Smooth muscle cell of the brain vasculature (primary cell): ENCODE data around the gene KCNK18.
"Not testable (repeated sequence)": the region's sequence is repeated elsewhere in the genome, so short reads cannot be mapped to it uniquely, and the experiment has no call there.

Source experiments
- DNase-seq: peaks from one replicate; pipeline ENCODE4 v3.0.0-alpha.2; 2012; ENCODE audit warnings: low read depth, low spot score

KCNK18 gene

DNA sequence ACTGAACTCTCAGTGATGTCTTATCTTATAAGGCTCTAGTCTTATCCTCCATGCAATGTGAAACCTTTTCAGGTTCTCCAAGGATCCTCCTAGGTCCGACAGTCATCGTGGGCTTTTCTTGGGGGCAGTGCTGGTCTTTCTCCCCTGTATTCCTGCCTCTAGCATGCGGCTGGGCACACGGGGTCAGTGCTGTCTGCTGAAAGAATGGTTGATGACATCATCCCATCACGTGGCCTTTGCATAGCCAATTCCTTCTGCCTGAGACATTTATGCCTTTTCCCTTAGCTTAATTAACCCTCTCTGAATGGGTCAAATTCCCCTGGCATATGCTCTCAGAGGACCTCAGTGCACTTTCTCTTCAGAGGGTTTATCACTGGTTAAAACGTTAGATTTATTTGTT is 27.0 kb upstream of the KCNK18 start:
- no peak for DNase-seq

DNA sequence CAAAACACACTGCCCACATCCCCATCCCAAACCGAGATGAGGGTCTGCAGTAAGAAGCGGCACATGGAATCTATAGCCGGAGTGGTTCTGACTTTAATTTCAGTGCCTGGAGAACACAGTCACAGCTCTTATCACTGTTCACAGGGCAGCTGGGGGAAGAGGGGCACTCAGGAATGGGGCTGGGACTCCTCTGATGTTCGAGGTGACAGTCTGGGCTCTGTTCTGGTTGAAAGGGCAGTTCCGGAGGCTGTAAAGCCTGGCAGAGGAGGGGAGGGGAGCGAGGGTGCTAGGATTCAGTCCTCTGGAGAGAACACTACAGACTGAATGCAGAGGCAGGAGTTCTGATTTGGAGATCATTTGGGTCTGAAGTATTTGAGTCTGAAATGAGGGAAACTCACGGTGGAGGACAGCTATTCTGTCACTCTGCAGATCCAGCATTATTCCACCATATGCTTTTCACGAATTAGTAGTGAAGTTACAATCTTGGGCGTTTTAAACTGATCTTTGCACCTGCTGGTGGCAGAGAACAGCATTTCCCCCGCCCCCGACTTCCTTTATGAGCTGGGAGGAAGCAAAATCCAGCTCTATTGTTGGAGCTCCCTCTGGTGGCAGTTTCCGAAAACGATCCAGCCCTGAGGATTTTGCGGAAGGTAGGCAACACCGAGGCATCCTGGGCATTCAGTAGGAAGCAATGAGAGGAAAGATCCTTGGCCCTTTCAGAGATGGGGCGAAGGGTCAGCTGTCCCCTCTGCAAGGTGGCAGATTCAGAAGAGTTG is 22.7 kb upstream of the KCNK18 start:
- DNase-seq: peak; percentile 36

DNA sequence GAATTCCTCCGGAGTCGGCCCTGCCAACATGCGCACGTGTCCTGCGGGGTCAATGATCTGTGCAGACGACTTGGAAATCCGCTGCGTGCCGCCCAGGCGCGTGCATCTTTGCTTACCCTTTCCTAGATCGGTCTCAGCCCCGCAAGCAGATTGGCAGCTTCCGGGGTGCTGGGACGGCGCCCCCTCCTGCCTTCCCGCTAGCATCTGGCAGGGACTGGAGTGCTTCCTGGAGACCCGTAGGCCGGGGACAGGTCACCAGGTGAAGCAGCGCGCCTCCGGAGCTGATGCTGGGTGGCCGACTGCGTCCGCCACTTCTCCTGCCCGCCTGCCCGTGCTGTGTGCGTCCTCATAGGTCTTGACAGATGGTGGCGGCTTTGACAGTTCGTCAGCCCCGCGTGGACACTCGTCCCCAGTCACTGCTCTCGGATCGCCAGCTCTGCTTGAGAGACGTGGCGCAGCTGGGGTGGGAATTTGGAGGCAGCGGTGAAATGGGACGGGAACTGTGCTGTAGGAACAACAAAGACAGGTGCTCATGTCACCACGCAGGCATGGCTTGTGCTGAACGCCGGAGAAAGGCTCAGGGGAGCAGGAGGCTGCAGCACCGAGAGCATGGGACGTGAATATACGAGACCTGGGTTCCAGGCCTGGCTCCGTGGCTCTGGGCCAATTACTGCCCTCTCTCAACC is 21.9 kb upstream of the KCNK18 start:
- DNase-seq: no peak

DNA sequence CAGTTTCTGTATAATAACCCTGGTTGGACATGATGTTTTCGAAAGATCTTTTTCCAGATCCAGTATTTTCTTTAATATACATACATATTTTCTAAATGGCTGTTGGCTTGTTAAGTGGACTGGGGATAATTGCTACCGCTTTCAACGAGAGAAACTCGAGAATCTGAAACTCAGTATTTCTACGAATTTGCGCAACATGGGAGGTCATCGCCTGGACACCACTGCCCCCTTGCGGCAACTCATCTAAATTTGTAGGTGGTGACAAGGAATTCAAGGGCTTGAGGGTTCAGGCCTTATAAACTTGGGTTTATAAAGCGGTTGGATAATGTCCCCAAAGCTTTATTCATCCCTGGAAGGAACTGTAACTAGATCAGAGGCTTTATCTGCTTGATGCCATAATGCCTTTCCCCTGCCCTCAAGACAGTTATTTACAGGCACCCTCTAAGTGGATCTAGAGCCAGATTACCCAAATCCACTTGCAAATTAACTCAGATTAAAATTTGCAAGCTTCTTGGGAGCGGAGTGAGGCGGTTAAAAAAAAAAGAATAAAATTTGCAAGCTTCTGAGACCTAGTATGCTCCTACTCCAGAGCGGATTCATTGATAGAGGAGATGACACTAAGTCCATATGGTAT is 21.3 kb upstream of the KCNK18 start:
- DNase-seq: peak; percentile 49

DNA sequence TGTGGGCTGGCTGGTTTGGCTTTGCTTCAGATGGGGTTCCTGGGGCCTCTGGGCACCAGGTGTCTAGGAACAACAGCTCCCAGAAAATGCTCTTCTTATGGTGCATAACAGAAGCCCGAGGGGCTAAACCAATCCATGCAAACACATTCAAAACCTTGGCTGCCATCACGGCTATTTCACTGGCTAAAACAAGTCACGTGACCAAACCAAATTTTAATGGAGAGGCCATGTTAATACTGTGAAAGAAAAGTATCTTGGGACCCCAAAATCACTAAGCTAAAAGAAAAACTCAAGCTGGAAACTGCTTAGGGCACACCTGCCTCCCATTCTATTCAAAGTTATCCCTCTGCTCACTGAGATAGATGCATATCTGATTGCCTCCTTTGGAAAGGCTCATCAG is 19.1 kb upstream of the KCNK18 start:
- DNase-seq: no peak

DNA sequence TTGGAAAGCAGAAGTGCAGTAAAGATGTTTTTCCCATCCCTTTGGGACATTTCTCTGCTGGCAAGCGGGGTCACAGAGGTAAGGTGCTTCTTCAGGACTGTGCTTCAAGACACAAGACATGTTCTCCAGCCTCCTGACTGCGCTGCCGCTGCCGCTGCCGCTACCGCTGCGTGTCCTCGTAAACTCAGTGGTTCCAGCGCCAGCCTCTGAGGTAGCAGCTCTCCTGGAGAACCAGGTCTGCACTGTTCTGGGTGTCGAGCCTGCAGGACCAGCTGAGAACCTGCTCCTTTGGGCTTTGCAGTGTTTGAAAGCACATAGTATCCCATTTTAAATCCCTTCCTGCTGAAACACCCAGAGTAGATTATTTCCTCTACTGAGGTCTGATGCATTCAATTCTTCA is 13.0 kb upstream of the KCNK18 start:
- DNase-seq: no peak

DNA sequence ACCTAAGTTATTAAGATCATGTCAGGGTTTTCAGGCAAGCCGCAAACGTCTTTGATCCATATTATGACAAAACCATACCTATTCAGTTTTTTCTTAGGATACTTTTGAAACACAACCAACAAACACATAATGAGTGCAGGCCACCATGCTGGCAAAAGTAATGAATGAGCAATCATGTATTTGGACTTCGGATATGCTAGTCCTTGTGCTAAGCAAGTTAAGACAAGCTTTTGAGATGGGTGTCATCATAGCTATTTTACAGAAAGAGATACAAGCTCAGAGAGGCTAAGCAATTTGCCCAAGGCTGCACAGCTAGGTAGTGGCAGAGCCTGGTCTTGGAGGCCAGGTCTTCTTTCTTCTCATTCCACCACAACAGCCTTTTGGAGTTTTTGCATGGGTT is 12.5 kb upstream of the KCNK18 start:
- DNase-seq: no peak

DNA sequence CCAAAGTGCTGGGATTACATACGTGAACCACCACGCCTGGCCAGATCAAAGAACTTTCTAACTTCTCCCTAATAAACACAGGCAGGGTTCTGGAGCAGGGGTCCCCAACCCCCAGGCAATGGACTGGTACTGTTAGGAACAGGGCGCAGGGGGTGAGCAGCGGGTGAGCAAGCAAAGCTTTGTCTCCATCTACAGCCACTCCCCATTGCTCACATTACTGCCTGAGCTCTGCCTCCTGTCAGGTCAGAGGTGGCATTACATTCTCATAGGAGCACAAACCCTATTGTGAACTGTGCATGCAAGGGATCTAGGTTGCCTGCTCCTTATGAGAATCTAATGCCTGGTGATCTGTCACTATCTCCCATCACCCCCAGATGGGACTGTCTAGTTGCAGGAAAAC is 11.5 kb upstream of the KCNK18 start:
- DNase-seq: not testable (repeated sequence)

DNA sequence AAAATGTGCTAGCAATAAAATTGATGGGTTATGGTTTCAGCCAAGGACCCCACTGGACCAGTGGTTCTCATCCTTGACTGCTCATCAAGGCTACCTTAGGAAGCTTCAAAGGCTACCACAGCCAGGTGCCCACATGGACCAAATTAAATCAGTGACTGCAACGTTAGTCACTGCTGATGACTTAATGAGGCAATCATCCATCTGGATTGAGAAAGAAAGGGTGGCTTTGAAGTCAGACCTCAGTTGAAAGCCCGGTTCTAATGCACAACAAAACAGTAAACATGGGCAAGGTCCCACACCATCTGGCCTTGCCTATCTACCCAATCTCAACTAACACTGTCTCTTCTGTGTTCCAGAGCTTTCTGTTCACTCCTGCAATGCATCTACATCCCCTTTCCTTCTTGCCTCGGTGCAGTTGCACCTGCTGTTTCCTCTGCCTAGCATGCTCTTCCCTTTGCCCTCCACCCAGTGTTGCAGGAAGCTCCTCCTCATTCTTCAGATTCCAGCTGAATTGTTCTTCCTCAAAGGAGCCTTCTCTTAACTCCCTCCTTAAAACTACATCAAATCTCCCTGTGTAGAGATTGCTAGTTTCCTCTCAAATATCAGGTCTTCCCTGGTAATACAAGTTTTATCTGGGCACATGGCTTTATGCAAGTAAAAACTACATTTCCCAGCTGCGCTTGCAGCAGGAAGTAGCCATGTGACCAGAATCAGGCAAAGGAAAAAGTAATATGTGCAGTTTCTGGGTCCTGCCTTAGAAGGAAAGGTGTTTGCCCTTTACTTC is 10.3 kb upstream of the KCNK18 start:
- DNase-seq: no peak

DNA sequence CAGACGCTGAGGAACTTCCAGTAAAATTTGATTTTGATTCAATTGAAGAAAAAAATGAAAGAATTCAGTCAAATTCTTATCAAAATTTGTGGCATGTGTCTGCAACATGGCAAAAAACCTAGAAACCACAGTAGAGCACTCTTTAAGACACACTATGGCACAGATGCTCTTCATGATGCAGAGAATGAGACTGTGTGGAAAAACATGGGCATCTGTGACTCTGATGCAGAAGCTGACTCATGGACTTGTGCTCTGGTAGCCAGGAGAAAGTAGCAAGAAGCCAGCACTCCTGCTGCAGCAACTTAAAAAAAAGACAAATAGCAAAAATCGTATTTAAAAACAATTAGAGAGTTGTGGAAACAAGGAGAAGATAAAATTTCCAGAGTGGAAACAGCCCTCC is 8.9 kb upstream of the KCNK18 start:
- no peak for DNase-seq

DNA sequence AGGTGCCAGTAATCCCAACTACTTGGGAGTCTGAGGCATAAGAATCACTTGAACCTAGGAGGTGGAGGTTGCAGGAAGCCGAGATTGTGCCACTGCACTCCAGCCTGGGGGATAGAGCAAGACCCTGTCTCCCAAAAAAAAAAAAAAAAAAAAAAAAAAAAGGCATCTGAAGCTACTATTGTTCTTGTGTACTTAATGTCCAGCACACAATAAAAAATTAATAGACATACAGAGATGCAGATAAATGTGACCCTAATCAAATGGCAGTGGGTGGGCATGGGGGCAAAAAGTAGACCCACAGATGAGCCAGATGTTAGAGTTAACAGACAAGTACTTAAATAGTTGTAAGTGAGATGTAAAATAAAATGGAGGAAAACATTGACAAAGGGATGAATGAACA is 7.7 kb upstream of the KCNK18 start:
- no peak for DNase-seq

DNA sequence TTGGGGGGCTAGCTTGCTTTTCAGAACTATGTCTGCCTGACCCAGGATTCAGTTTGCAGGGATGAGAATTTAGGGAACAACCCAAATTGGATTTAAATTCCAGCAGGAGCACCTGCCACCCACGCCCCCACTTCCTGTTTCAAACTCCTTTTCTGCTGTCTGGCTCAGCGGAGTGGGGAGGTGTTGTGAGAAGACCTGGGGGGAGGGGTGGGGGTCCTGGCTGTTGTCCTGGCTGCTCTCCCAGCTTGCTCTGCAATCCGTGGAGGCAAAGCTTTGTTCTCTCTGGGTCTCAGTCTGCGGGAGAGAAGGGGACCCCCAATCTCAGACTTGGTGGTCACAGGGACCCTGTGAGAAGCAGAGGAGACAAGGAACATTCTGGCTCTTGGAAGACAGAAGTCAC is 799 bp downstream of the KCNK18 start:
- no peak for DNase-seq

DNA sequence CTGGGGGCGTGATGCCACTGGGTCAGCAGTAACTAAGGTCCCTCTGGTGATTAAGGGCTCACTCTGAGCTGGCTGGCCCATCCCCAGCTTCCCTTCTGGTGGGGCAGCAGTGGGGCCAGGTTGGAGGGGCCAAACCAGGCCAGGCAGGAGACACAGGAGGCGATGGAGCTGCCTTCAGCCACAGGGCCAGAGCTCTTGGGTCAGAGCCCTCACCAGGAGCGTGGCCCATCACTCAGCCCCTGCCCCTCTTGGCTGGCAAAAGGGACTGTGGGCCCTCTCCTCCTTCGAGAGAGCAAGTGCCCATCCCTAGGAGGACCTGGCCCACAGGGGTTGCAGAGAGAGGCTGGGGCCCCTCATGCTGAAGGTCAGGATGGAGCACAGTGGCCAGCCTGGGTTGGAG is 4.5 kb downstream of the KCNK18 start:
- no peak for DNase-seq

DNA sequence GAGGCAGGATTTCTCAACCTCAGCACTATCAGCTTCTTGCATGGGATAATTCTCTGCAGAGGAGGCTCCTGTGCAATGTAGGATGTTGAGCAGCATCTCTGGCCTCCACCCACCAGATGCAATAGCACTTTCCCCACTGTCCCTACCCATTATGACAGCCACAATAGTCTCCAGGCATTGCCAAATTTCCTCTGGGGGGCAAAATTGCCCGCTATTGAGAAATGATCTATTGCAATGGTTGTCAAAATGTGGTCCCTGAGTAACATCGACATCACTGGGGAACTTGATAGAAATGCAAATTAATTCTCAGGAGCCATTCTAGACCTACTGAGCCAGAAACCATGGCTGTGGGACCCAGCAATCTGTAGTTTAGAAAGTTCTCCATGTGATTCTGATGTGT is 7.0 kb downstream of the KCNK18 start:
- no peak for DNase-seq

DNA sequence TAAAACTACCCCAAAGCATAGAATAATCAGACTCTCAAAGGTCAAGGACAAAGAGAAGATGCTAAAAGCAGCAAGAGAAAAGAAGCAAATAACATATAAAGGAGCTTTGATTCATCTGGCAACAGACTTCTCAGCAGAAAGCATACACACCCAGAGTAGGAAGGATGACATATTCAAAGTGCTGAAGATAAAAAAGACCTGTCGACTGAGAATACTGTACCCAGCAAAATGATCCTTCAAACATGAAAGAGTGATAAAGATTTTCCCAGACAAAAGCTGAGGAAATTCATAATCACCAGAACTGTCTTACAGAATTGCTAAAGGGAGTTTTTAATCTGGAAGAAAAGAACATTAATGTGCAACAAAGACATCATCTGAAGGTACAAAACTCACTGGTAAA is 14.9 kb downstream of the KCNK18 start:
- no peak for DNase-seq

DNA sequence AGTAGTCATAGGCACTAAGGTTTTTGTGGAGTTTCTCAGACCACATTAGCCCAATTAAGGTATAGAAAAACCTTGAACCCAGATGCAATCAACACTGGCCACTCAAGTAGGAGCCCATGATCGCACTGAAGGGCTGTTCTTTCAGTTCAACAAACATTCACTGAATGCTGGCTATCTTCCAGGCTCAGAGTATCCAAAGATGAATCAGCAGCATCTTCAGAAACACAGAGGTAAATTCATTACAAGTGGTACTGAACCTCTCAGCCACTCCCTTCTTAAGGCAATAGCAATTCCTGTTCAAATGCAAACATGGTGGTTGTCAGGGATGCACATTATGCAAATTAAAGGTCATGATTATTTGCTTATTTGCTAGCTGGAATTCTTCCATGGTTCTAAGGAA is 17.1 kb downstream of the KCNK18 start:
- DNase-seq: no peak

DNA sequence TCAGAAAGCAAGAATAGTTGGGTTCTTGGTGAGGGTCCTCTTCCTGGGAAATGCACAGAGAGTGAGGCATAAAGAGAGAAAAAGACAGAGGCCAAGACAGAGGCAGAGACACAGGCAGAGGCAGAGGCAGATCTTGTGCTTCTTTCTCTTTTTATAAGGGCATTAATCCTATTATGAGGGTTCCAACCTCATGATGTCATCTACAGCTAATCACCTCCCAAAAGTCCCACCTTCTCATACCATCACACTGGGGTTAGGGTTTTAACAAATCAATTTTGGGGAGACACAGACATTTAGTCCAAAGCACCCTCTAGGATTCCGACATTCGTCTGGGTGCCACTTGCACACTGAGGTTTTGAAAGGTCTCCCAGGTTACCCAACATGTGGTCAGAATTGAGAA is 17.8 kb downstream of the KCNK18 start:
- no peak for DNase-seq

DNA sequence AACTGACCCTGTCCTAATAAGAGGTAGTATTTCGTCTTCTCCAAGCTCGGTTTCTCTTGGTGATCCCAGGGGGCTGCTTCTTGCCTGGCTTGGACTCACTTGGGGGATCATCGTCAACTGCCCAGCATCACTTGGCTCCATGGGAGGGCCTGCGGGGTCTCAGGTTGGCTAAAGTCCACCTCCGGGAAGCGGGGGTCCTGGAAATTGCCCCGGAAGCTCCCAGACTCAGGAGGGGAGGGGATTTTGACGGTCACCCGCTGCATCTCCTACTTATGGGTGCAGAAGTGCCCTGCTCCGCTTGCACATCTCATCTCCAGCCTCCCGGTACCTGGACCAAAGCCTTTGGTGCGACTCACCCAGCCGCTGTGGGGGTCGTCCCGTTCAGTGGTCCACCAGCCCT is 18.7 kb downstream of the KCNK18 start:
- DNase-seq: no peak

DNA sequence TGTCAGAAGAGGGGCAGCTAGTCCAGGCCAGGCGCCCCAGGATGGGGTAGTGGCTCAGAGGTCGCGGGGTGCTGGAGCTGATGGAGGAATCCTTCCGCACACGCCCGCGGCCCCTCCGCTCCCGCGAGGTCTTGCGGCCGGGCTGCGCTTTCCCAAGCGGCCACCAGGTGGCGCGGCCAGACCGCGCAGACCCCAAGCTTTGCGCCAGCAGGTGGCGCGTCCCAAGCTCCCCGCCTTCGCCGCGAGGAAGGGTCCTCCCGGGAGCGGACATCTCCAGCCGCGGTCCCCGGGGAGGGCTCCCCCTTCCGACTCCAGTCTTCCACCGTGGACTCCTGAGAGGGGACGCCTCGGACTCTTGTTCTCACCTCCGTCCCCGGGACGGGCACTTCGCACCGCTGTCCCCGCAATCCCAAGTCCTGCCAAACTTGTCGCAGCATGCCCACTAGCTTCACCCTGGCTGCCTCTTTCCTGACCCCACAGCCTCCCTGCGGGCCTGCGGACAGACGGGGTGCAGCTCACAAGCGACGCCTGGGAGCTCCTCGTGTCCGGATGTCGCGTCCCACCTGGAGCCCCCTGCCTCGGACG is 19.4 kb downstream of the KCNK18 start:
- DNase-seq: peak; percentile 20

DNA sequence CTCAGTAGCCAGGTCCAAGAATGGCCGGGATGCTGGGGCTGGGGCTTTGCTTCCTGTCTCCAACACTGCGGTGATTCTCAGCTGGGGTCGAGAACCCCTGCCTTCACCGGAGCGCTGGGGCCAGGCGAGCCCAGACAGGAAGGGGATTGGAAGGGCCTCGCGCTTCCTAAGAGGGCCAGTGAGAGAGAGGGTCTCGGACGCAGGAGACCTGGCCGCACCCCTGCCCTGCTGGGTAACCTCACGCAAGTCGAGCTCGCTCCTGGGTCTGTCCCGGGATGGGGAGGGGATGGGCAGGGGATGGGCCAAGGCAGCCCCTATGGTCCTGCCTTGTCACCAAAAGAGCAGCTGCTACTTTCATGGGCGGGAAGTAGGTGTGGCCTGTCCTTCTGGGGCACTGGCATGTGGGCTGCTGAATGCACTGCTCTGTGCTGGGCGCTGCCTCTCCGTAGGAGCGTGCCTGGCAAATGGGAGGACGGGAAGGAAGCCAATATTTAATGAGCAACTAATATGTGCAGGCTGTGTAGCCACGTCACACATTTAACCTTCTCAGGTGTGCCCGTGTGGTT is 20.0 kb downstream of the KCNK18 start:
- DNase-seq: no peak

DNA sequence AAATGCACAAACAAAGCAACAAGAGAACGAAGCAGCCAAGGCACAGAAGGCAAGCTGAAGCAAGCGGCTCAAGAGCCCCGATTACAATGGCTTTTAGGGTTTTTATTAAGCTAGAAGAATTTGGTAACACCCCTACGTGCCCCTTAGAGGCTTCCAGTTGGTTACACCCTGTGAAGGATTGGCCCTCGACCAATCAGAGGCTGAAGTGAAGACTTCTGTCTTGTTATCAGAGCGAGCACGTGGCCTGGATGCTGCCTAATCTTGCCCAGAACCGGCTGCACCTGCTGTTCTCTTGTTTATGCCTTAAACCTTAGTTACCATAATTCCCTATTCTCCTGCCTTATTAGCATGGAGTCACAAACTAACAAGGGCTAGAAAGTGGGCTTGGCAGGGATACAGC is 21.4 kb downstream of the KCNK18 start:
- no peak for DNase-seq
